KOPT-K1 (cell line): ENCODE data around the gene ISG20L2.

Source experiments
- H3K27ac ChIP-seq: fragments of 200-600 bp; sonication (generic); 2 replicates; pipeline ENCODE4 v1.5.1; 2016; ENCODE audit warnings: antibody characterized with exemption, mild to moderate bottlenecking, low read depth, low read length; ENCODE audit not compliant: poor library complexity, severe bottlenecking
- H3K36me3 ChIP-seq: fragments of 200-600 bp; sonication (generic); 2 replicates; pipeline ENCODE4 v1.5.1; 2017; ENCODE audit warnings: antibody characterized with exemption, mild to moderate bottlenecking, low read length, moderate library complexity; ENCODE audit not compliant: insufficient read depth
- H3K9me3 ChIP-seq: fragments of 200-600 bp; sonication (generic); 2 replicates; pipeline ENCODE4 v1.5.1; 2017; ENCODE audit warnings: antibody characterized with exemption, low read length, mild to moderate bottlenecking; ENCODE audit not compliant: insufficient read depth, poor library complexity, severe bottlenecking

The ISG20L2 gene

GRCh38 chr1:156738407-156738806 is 9.8 kb upstream of the ISG20L2 start:
- Histone ChIP-seq H3K36me3 (peaks cover 53% of the 10 kb centered on the region), H3K27ac (no peak overlapping the region), H3K9me3 (no peaks in the 10 kb centered on the region)

- no peaks in the 10 kb centered on the region for H3K9me3 ChIP-seq
- H3K36me3 ChIP-seq = peaks cover 36% of the 10 kb centered on the region
- H3K27ac ChIP-seq = no peak overlapping the region
Observed at GRCh38 chr1:156733989-156734584, 5.5 kb upstream of the ISG20L2 start.

- H3K9me3 ChIP-seq = no peaks in the 10 kb centered on the region
- H3K36me3 ChIP-seq = peaks cover 37% of the 10 kb centered on the region
- peak within 1 kb of the TSS; percentile 87 for H3K27ac ChIP-seq
Observed at GRCh38 chr1:156727926-156728598, 504 bp downstream of the ISG20L2 start, which contains the start of gene METTL25B. TSS of gene METTL25B (plus strand) at chr1:156728469. CDS start at chr1:156729105, 636 bp downstream.

- peak overlapping the region; percentile 87 for H3K27ac ChIP-seq
Observed at GRCh38 chr1:156727492-156727891, 1.1 kb downstream of the ISG20L2 start.

GRCh38 chr1:156726549-156727226 is 1.9 kb downstream of the ISG20L2 start:
- H3K36me3 ChIP-seq = peaks cover 48% of the 10 kb centered on the region
- H3K27ac ChIP-seq = peak overlapping the region; percentile 87
- H3K9me3 ChIP-seq = no peaks in the 10 kb centered on the region

More at GRCh38 chr1:156727492-156727891, 1.1 kb downstream of the ISG20L2 start:
- Histone ChIP-seq H3K9me3 (no peaks in the 10 kb centered on the region), H3K36me3 (peaks cover 43% of the 10 kb centered on the region)

- H3K27ac ChIP-seq = no peak overlapping the region
Observed at GRCh38 chr1:156725683-156726280, 2.8 kb downstream of the ISG20L2 start.

DNA sequence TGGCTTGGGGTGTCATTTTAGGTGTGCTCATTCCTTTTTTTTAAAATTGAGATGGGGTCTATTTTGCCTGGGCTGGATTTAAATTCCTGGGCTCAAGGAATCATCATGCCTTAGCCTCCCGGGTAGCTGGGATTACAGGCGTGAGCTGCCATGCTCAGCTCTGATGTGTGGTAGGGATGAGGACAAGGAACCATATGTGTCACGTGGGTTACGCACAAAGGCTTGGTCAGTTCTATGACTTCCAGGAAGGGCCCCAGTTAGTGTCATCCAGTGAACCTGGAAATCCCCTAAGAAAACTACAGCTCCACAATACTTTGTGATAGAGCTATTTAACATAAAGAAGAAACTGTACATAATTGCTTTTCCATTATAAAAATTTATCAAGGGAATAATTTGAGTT is 7.0 kb downstream of the ISG20L2 start:
- H3K27ac ChIP-seq = no peak overlapping the region
- H3K36me3 ChIP-seq = peaks cover 71% of the 10 kb centered on the region
- no peaks in the 10 kb centered on the region for H3K9me3 ChIP-seq

More at GRCh38 chr1:156725683-156726280, 2.8 kb downstream of the ISG20L2 start:
- H3K9me3 ChIP-seq = no peaks in the 10 kb centered on the region
- peaks cover 57% of the 10 kb centered on the region for H3K36me3 ChIP-seq

DNA sequence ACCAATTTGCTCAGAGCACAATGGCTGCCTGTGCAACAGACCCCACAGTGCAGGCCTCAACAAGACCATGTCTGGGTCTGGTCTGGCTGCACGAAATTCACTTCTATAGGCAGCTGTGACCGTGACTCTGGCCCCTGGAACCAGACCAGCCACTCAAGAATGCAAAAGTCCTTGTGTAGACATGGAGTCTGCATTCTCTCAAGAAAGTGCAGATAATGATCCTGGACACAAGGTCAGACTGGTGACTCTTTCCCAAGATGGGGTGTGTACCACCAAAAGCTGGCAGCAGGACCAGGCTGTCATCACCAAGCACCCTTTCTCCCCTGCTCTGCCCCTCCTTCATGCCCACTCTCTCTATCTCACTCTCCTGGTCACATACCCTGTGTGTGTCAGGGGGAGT is 7.4 kb downstream of the ISG20L2 start:
- Histone ChIP-seq H3K9me3 (no peaks in the 10 kb centered on the region), H3K27ac (no peak overlapping the region), H3K36me3 (peaks cover 68% of the 10 kb centered on the region)

GRCh38 chr1:156717351-156717750 is 11.2 kb downstream of the ISG20L2 start:
- Histone ChIP-seq H3K36me3 (peaks cover 39% of the 10 kb centered on the region), H3K27ac (no peak overlapping the region), H3K9me3 (no peaks in the 10 kb centered on the region)

- no peaks in the 10 kb centered on the region for H3K9me3 ChIP-seq
- peaks cover 14% of the 10 kb centered on the region for H3K36me3 ChIP-seq
- no peak overlapping the region for H3K27ac ChIP-seq
Observed at GRCh38 chr1:156714830-156715229, 13.7 kb downstream of the ISG20L2 start.

GRCh38 chr1:156712626-156713025 is 15.9 kb downstream of the ISG20L2 start:
- no peak overlapping the region for H3K27ac ChIP-seq

DNA sequence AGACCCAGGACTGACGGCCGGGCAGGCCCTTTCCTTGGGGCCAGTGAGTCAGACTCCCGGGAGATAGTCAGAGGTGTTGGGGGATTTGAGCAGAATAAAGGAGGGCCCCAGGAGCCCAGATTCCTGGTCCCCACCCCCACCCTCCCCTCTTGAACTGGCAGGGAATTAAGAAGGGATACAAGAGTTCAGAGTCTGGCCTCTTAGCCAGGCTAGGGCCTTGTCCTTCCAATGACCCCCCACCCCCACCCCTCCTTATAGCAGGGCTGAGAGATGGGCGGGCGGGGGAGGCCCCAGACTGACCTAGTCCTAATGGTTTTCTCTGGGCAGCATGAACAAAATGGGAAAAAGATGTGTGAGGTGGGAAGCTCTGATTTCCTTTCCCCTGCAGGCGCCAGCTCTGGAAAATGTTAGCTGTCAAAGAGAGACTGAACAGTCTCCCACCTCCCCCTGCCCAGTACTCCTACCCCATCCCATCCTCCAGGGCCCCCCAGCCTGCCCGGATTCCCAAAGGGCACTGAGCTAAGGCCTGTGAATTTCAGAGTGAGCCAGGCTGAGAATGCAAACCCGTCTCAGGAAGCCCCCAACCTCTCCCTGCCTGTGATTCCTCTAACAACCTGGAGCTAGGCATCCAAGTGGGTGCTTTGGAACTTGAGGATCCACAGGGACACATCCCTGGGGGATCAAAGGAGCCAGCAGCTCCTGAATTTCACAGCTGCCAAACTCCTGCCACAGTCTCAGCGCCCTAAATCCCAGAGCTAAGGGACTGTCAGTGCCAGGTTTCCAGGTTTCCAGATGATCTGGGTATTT is 17.4 kb downstream of the ISG20L2 start:
- Histone ChIP-seq H3K27ac (no peak overlapping the region), H3K36me3 (0 out of 2 replicates have a peak, but pooled peaks cover 7% of the 10 kb centered on the region), H3K9me3 (no peaks in the 10 kb centered on the region)

More at GRCh38 chr1:156712626-156713025, 15.9 kb downstream of the ISG20L2 start:
- Histone ChIP-seq H3K9me3 (no peaks in the 10 kb centered on the region), H3K36me3 (peaks cover 7% of the 10 kb centered on the region; the same call in 1 of the 2 replicates)

GRCh38 chr1:156709757-156710489 is 18.6 kb downstream of the ISG20L2 start:
- no peak overlapping the region for H3K27ac ChIP-seq
- H3K9me3 ChIP-seq = no peaks in the 10 kb centered on the region
- H3K36me3 ChIP-seq = no peaks in the 10 kb centered on the region

- no peak overlapping the region for H3K27ac ChIP-seq
- no peaks in the 10 kb centered on the region for H3K36me3 ChIP-seq
- no peaks in the 10 kb centered on the region for H3K9me3 ChIP-seq
Observed at GRCh38 chr1:156709031-156709430, 19.5 kb downstream of the ISG20L2 start.
